SKM-1 (cell line): ENCODE results near the gene VPS9D1.
"Not testable (repeated sequence)": the region's sequence is repeated elsewhere in the genome, so short reads cannot be mapped to it uniquely, and the experiment has no call there.

Source experiments
- DNase-seq: peaks from one replicate; lab custom pipeline; 2025; ENCODE audit not compliant: unreplicated experiment; lab: John Stamatoyannopoulos, UW

Gene VPS9D1

DNA sequence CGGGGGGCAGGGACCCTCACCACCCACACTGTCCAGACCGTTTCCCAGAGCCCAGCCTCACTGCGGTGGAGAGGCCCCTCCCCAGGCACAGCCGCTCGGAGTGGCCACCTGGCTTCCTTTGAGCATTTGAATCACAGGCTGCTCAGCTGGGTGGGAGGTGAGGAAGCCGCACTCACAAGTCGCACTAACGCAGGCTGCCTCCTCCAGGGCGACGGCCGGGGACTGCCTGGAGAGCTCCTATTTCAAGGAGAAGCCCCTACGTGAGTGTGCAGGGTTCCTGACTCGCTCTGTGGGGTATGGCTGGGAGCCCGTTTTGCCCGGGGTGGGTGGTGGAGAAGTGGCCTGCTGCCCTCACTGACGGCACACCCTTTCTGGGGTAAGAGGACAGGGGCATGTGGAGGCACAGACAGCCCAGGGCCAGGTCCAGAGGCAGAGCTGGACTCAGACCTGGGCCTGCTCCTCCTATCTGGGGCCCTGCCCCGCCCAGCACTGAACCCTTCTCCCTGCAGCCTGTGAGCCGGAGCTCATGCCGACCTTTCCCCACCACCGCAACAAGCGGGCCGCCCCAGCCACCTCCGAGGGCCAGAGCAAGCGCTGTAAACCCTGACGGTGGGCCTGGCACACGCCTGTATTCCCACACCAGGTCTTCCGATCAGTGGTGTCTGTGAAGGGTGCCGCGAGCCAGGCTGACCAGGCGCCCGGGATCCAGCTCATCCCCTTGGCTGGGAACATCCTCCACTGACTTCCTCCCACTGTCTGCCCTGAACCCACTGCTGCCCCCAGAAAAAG, 25.4 kb downstream of the VPS9D1 start:
- DNase-seq: no peak

DNA sequence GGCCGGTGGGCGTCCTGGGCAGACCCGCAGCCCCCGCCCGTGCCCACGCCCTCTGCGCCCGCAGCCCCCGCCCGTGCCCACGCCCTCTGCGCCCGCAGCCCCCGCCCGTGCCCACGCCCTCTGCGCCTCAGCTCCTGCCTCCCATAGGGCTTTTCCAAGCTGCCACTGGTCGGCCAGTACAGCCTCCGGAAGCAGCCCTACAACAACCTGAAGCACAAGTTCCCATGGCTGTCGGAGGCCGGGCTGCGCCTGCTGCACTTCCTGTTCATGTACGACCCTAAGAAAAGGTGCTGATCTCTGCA, 26.0 kb downstream of the VPS9D1 start:
- DNase-seq: not testable (repeated sequence)

DNA sequence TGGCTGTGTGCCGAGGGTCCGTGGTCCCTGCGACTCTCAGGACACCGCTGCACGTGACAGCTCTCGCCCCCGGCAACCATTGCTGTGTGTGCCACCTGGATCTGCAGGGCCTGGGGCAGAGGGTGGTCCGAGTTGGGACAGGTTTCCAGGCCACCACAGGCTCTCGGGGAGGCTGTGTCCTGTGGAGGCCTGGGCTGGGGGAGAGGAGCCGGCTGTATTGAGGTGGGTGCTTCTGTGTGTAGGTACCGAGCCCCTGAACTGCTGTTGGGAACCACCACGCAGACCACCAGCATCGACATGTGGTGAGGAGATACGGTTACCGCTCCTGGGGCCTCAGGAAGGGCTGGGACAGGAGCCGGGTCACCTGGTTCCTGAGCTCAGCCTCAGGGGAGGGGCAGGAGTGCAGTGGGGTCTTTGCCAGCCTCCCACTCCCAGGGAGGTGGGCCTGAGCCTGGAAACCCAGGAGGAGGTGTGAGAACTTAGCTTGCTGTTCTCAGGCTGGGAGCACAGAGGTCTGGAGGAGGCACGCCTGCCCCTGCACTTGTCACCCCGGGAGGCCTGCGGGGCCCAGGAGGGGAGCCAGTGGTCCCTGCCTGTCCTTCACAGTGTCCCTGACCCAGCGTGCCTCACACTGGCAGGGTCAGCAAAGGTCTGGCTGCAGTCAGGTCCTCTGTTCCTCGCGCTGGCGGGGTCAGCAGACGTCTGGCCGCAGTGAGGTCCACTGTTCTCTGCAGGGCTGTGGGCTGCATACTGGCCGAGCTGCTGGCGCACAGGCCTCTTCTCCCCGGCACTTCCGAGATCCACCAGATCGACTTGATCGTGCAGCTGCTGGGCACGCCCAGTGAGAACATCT, 26.5 kb downstream of the VPS9D1 start:
- no peak for DNase-seq

DNA sequence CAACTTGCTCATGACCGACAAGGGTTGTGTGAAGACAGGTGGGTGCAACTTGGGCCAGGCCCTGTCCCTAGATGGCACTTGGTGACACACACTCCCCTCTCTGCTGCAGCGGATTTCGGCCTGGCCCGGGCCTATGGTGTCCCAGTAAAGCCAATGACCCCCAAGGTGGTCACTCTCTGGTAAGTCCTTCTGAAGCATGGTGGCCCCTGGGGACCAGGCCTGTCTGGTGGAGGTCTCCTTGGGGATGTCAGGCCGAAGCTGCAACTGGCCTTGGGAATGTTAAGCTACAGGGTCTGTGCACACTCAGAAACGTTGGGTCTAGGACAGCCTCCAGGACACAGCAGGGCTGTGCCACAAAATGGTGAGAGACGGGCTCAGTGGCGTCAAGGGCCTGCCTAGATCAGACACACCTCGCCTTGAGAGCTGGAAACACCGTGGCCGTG, 27.4 kb downstream of the VPS9D1 start:
- no peak for DNase-seq

DNA sequence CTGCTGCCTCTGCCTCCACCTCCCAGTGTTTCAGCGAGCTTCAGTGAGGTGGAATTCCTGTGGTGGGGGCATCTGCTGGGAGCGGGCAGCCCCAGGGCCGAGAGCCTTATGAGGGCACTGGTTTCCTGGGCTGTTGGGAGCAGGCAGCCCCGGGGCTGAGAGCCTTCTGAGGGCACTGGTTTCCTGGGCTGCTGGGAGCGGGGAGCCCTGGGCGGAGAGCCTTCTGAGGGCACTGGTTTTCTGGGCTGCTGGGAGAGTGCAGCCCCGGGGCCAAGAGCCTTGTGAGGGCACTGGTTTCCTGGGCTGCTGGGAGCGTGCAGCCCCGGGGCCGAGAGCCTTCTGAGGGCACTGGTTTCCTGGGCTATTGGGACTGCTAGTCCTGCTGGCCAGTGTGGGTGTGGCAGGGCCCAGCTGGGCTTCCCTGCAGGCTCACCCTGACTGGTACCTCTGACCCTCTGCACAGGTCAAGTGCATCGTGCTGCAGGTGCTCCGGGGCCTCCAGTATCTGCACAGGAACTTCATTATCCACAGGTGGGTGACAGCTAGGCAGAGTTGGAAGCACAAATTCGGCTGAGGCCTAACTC, 28.6 kb downstream of the VPS9D1 start:
- DNase-seq: no peak

DNA sequence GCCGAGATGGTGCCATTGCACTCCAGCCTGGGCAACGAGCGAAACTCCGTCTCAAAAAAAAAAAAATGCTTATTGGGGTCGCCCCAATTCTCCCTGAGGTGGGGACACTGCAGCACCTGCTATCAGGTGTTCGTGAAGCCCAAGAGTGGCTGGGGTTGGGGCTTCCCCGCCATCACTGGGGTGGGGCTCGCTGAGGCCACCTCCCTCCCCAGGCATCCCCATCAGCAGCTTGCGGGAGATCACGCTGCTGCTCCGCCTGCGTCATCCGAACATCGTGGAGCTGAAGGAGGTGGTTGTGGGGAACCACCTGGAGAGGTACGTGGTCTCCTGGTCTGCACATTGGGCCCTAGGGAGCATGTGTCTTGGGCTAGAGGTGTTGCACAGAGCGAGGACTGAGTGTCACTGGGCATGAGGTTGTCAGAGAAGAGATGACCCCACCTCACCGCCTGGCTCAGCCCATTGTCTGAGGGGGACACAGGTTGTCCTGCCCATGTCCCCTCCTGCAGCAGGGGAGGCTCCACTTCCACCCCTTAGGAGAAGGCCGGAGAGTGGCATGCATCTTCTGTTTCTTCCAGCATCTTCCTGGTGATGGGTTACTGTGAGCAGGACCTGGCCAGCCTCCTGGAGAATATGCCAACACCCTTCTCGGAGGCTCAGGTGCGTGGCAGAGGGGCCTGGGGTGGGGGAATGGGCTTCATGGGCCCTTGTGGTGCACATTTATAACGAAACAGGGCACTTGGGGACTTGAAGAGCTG, 29.3 kb downstream of the VPS9D1 start:
- no peak for DNase-seq

DNA sequence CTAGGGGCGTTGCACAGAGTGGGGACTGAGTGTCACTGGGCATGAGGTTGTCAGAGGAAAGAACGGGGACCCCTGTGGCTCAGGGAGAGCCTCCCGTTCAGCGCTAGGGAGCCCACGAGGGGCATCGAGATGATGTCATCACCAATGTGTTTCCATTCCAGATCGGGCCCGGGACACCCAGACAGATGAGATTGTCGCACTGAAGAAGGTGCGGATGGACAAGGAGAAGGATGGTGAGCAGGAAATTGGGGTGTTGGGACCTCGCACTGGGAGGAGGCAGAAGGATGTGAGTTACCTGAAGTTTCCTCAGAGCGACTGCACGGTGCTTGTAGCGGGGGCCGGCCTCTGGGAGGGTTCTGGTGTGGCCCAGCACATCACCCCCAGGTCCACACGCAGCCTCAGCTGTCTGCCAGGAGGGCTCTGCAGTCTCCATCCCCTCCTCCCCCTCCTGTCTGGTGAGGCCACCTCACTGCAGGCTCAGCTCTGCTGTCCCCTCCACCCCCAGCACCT, 30.3 kb downstream of the VPS9D1 start:
- no peak for DNase-seq

DNA sequence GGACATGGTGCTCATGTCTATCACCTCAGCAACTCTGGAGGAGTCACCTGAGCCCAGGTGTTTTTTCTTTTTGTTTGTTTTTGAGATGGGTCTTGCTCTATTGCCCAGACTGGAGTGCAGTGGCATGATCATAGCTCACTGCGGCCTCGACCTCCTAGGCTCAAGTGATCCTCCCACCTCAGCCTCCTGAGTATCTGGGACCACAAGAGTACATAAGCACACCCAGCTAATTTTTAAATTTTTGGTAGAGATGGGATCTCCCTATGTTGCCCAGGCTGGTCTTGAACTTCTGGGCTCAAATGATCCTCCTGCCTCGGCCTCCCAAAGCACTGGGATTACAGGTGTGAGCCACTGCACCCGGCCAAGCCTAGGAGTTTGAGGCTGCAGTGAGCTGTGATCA, 31.1 kb downstream of the VPS9D1 start:
- not testable (repeated sequence) for DNase-seq

DNA sequence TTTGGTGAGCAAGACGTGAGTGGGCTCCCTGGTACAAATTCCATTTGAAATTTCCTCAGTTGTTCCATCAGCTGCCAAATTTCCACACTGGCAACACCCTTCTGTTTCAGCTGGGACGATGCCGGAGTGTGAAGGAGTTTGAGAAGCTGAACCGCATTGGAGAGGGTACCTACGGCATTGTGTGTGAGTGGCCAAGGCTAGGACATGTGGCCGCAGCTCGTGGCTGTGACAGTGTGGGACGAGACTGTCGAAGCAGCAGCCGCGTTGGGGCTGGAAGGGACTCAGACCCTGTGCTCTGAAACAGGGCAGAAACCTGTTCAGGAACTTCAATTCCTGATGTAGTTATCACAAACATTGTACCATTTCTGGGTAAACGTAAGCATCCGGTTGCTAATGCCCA, 31.6 kb downstream of the VPS9D1 start:
- no peak for DNase-seq

DNA sequence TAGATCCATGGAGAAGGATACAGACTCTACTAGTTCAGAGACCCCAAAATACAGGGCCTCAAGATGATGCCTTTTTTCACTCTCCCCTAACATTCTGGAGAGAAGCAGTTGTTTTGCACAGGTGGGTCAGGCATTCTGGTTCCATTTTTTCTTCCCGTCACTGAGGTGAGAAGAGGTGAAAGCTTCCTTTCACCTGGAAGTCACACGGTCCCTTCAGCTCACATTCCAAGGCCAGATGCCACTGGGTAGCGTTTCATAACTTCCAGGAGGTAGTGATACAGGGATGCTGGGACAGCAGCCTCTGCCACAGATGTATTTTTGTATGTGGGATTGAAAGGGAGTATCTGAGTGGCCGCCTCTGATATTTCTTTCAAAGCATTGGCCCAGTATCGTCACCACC, 32.3 kb downstream of the VPS9D1 start:
- no peak for DNase-seq

DNA sequence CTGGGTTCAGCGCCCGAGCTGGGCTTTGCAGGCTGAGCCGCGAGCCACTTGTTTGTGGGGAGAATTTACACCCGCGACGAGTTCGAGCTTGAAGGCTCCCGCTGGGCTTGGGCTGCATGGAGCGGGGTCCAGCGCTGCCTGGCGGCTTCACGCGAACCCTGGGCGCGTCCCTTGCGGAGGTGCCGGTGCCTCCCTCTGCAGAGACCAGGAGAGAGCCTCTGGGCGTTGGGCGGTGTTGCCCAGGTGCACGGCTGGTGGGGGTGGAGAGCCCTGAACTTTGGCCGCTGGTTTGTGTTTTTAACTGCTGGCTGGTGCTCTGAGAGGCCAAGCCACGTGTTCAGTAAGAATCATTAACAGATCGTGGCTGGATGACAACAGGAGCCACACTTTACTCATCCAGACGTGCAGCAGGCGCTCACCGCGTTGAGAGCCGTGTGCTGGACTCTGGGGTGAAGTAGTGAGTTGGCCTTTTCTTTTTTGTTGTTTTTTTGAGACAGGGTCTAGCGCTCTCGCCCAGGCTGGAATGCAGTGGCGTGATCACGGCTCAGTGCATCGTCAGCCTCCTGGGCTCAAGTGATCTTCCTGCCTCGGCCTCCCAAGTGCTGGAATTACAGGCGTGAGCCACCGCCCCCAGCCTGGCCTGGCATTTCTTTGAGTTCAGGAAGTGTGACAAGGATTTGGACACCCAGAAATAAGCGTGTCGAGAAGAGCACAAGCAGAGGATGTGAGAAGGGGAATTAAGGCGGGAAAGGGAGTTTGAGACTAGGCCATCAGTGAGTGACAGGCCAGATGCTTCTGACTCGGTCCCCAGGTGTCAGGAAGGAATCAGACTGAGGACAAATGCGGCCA, 33.4 kb downstream of the VPS9D1 start:
- DNase-seq: no peak

DNA sequence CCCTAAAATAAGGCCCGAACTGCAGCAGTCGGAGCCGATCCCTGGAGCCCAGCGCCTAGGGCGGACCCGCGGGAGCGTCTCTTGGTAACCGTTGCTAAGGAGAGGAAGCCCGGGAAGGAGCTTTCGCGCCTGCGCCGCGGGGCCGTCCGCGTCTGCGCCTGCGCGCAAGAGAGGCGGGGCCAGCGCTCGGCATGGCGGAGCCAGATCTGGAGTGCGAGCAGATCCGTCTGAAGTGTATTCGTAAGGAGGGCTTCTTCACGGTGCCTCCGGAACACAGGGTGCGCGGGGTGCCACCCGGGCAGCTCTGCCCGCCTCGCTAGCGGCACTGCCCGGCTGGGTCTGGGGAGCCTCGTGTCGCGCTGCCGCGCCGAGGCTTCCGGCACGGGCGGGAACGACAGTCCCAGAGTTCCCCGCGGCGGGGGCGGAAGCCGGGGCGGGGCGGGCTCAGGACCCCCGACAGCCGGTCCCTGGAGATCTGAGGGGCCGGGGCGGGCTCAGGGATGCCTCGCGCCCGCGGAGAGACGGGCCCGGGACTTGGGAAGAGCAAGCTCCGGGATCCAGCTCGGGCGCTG, 34.1 kb downstream of the VPS9D1 start, which contains the start of gene CDK10:
Gene CDK10, plus strand, starts transcription at position 170 of the 572 bp plus-strand sequence. Its CDS starts 22 bp downstream, at position 192.
- DNase-seq: peak; percentile 86

DNA sequence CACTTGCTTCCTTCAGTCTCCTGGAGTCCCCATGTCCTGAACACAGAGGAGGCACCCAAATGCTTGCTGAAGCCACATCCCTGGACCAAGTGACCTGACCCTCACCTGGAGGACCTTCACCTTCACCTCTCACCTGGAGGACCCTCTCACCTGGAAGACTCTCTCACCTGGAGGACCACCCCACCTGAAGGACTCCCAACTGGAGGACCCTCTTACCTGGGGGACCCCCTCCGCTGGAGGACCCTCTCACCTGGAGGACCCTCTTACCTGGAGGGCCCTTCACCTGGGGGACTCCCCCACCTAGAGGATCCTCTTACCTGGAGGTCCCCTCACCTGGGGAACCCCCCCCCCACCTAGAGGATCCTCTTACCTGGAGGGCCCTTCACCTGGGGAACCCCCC, 34.8 kb downstream of the VPS9D1 start:
- DNase-seq: no peak

DNA sequence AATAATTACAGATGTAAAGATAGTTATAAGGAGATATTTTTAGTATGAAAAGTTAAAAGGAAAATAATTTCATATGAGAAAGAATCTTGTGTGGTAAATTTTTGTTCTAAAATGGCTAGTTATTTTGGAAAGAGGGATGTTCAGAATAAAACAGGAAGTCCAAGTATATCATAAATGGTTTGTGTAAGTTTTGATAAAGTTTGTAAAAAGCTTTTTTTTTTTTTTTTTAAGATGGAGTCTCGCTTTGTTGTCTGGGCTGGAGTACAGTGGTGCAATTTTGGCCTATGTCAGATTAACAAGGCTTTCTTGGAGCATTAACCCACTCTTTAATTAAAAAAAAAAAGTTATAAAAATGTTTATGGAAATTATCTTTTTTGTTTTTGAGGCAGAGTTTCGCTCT, 42.4 kb downstream of the VPS9D1 start:
- no peak for DNase-seq

DNA sequence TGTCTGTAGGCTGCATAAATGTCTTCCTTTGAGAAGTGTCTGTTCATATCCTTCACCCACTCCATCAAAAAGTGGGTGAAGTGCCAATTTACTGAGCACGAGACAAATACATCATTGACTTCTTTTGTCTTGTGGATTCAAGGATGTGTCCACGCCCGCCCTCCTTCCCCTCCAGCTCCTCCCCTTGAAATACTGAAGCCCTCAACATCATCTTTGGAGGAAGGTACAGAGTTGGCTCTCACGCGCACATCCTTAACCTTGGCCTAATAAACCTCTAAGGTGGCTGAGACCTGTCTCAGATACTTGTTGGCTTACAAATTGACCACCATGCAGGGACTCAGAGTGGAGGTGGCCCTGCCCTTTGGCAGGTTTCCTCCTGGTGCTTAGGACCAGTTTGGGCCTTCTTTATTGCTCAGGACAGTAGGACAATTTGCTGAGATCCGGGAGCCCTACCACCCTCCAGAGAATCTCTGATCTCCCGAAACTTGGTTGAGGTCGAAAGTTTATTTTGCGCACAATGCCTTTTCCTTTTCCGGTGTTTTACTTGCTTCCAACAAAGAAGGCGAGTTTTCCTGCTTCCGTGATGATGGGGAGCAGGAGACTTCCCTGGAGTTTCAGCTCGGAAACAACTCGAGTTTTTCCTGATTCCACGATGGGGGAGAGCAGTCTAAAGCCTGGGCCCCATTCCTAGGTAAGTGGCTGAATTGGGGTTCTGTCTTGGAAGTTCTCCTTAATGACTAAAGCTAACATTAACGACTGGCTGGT, 48.3 kb downstream of the VPS9D1 start:
- no peak for DNase-seq

DNA sequence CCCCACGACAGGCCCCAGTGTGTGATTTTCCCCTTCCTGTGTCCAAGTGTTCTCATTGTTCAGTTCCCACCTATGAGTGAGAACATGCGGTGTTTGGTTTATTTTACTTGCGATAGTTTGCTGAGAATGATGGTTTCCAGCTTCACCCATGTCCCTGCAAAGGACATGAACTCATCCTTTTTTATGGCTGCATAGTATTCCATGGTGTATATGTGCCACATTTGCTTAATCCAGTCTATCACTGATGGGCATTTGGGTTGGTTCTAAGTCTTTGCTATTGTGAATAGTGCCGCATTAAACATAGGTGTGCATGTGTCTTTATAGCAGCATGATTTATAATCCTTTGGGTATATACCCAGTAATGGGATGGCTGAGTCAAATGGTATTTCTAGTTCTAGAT, 49.1 kb downstream of the VPS9D1 start:
- DNase-seq: not testable (repeated sequence)

DNA sequence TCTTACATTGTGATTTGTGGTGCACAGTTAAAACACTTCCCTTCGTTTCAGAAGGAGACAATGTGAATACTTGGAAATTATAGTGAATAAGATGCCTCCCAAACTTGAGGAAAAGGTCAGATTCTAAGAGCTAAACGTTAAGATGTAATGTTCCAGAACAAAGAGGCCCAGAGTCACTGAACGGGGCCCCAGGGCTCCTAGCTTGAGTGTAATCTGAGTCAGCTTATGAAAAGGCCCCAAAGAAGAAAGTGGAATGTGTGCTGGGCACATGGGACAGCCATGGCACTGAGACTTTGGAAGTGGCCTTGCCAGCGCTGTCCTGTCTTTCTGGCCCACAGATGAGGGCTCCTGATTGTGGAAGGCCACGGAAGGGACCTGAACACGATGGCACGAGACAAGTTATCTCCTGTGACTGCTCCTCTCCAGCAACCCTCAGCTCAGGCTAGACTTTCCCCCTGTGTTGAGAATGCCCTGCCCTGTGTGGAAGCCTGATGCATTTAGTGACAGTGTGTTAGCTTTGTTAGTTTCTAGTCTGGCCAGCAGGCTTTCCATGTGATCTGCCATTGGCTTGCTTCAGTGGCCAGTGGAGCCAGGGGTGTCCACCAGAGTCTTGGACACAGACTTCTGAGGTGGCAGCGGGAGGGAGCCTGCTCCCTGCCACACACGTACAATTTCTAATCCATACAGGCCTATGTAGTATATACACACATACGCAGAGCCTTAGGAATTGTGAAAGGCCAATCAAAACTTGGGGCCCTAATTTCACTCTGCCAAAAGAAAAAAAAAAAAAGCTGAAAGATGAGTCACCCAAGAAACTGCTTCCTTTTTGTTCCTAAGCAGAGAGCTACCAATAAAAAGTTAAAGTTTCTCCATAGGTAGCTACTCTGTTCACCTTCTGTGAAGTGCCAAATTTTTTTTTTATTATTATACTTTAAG, 49.9 kb downstream of the VPS9D1 start:
- DNase-seq: no peak

DNA sequence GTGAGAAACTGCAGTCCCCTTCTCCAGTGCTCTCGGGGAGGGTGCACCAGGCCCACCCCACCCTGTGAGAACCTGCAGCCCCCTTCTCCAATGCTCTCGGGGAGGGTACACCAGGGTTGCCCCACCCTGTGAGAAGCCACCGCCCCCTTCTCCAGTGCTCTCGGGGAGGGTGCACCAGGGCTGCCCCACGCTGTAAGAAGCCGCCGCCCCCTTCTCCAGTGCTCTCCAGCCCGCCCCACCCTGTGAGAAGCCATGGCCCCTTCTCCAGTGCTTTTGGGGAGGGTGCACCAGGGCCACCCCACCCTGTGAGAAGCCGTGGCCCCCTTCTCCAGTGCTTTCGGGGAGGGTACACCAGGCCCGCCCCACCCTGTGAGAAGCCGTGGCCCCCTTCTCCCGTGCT, 50.9 kb downstream of the VPS9D1 start:
- DNase-seq: no peak
